Head of caudate nucleus (tissue), 42 donors: Measurements from ENCODE around the gene TOGARAM2.
"Not testable (repeated sequence)": the region's sequence is repeated elsewhere in the genome, so short reads cannot be mapped to it uniquely, and the experiment has no call there.

Source experiments
- DNase-seq, 42 donors: peaks; one replicate each; pipeline versions ENCODE4 v3.0.0 to v3.0.0-alpha.2; 2020 to 2021; ENCODE audit warnings: mixed read lengths in 7 of 42
- intact Hi-C: fragments of 100-400 bp; cut with DNase I; formaldehyde crosslinking; loops from one replicate; pipeline ENCODE4 v1.15.0; 2022

The TOGARAM2 gene

GRCh38 chr2:28974252-28974651, 6.8 kb upstream of the TOGARAM2 start:
- no peak for DNase-seq
- intact Hi-C loops = no loop called here

GRCh38 chr2:28975671-28976070, 5.4 kb upstream of the TOGARAM2 start:
- intact Hi-C loops = no loop called here
- DNase-seq = no peak

GRCh38 chr2:28976584-28976983, 4.5 kb upstream of the TOGARAM2 start:
- DNase-seq = no peak

GRCh38 chr2:28977176-28977875, 3.8 kb upstream of the TOGARAM2 start:
- intact Hi-C loops = no loop called here
- peak in 1 of 42 donors; percentile 17 for DNase-seq

More at GRCh38 chr2:28976584-28976983, 4.5 kb upstream of the TOGARAM2 start:
- intact Hi-C loops = no loop called here

GRCh38 chr2:28978001-28978400, 3.1 kb upstream of the TOGARAM2 start:
- peak in 1 of 42 donors; percentile 16 for DNase-seq
- intact Hi-C loops = not testable (repeated sequence)

GRCh38 chr2:28978606-28979005, 2.5 kb upstream of the TOGARAM2 start:
- peak in 1 of 42 donors; percentile 12 for DNase-seq
- intact Hi-C loops = no loop called here

- intact Hi-C loops = no loop called here
- peak in 1 of 42 donors; percentile 15 for DNase-seq
Observed at GRCh38 chr2:28979041-28979440, 2.1 kb upstream of the TOGARAM2 start.

- intact Hi-C loops = no loop called here
- DNase-seq = no peak
Observed at GRCh38 chr2:28979576-28980366, 1.3 kb upstream of the TOGARAM2 start.

- DNase-seq = peak in 11 of 42 donors; percentile 16 to 55 (median 33)
- intact Hi-C loops = no loop called here
Observed at GRCh38 chr2:28980368-28981015, 606 bp upstream of the TOGARAM2 start.

- no peak for DNase-seq
- intact Hi-C loops = no loop called here
Observed at GRCh38 chr2:28981620-28982376, 700 bp downstream of the TOGARAM2 start.

- DNase-seq = peak in 1 of 42 donors; percentile 14
- intact Hi-C loops = no loop called here
Observed at GRCh38 chr2:28982381-28982950, 1.4 kb downstream of the TOGARAM2 start.

- intact Hi-C loops = no loop called here
Observed at GRCh38 chr2:28986429-28986828, 5.3 kb downstream of the TOGARAM2 start.

GRCh38 chr2:28989973-28990372, 8.9 kb downstream of the TOGARAM2 start:
- DNase-seq = no peak
- intact Hi-C loops = no loop called here

More at GRCh38 chr2:28986429-28986828, 5.3 kb downstream of the TOGARAM2 start:
- DNase-seq = no peak

- DNase-seq = no peak
- intact Hi-C loops = no loop called here
Observed at GRCh38 chr2:28990445-28990844, 9.3 kb downstream of the TOGARAM2 start.

- intact Hi-C loops = no loop called here
- peak in 15 of 42 donors; percentile 18 to 66 (median 33) for DNase-seq
Observed at GRCh38 chr2:28991021-28991420, 9.9 kb downstream of the TOGARAM2 start.

- intact Hi-C loops = no loop called here
- no peak for DNase-seq
Observed at GRCh38 chr2:28991460-28991859, 10.4 kb downstream of the TOGARAM2 start.

GRCh38 chr2:28993206-28993960, 12.3 kb downstream of the TOGARAM2 start:
- intact Hi-C loops = no loop called here
- DNase-seq = no peak

GRCh38 chr2:28994074-28994473, 13.0 kb downstream of the TOGARAM2 start:
- DNase-seq = no peak
- intact Hi-C loops = no loop called here
